Smooth muscle cell (in vitro differentiated cells): ENCODE measurements around the gene WASL. TPM values are rescaled to one million over a fixed set of nuclear protein-coding genes. Genes with fewer than 3 reads are reported as not detected.
"Not testable (repeated sequence)": the region's sequence is repeated elsewhere in the genome, so short reads cannot be mapped to it uniquely, and the experiment has no call there.

Source experiments
- DNase-seq: peaks from one replicate; lab custom pipeline; 2025; ENCODE audit not compliant: unreplicated experiment; lab: John Stamatoyannopoulos, UW
- H2AFZ ChIP-seq: fragments of 200-600 bp; sonication (generic); 2 replicates; pipeline ENCODE4 v1.6.0; 2016; ENCODE audit warnings: antibody characterized with exemption, low read depth, mild to moderate bottlenecking
- H3F3A ChIP-seq: fragments of 200-600 bp; sonication (generic); 2 replicates; pipeline ENCODE4 v1.6.0; 2017; ENCODE audit warnings: antibody characterized with exemption, low read depth
- H3K27ac ChIP-seq: fragments of 200-600 bp; sonication (generic); 2 replicates; pipeline ENCODE4 v1.5.1; 2016; ENCODE audit warnings: low read depth, mild to moderate bottlenecking
- H3K27me3 ChIP-seq: fragments of 200-600 bp; sonication (generic); 2 replicates; pipeline ENCODE4 v1.6.1; 2016; ENCODE audit warnings: low read depth, mild to moderate bottlenecking
- H3K36me3 ChIP-seq: fragments of 200-600 bp; sonication (generic); 2 replicates; pipeline ENCODE4 v1.5.1; 2016; ENCODE audit warnings: low read depth
- H3K4me1 ChIP-seq: fragments of 200-600 bp; sonication (generic); 2 replicates; pipeline ENCODE4 v1.5.1; 2016; ENCODE audit warnings: low read depth
- H3K4me2 ChIP-seq: fragments of 200-600 bp; sonication (generic); 2 replicates; pipeline ENCODE4 v1.6.0; 2016; ENCODE audit warnings: mild to moderate bottlenecking
- H3K4me3 ChIP-seq: fragments of 200-600 bp; sonication (generic); 2 replicates; pipeline ENCODE4 v1.5.1; 2016; ENCODE audit warnings: mild to moderate bottlenecking
- H3K79me2 ChIP-seq: fragments of 200-600 bp; sonication (generic); 2 replicates; pipeline ENCODE4 v1.6.0; 2016; ENCODE audit warnings: low read depth, mild to moderate bottlenecking
- H3K9ac ChIP-seq: fragments of 200-600 bp; sonication (generic); 2 replicates; pipeline ENCODE4 v1.6.0; 2016; ENCODE audit warnings: low read depth
- H3K9me3 ChIP-seq: fragments of 200-600 bp; sonication (generic); replicated peaks from 2 replicates; pipeline ENCODE4 v1.5.1; 2016; ENCODE audit warnings: low read depth
- H4K20me1 ChIP-seq: fragments of 200-600 bp; sonication (generic); 2 replicates; pipeline ENCODE4 v1.6.0; 2016; ENCODE audit warnings: low read depth
- WGBS: methylation state at CpG from one replicate; pipeline ENCODE4 v1.1.7; 2016; ENCODE audit warnings: low lambda C conversion rate; 5-methylcytosine and 5-hydroxymethylcytosine counted together
- polyA plus RNA-seq: library from polyadenylated mRNA; unstranded; fragments of >200 nt; fragmentation: Nextera tagmentation; extraction: Ambion mirVana; gene quantifications from 2 replicates; pipeline ENCODE4 v1.2.1, GENCODE V29; 2016
- total RNA-seq: library from RNA; depleted of rRNA; stranded (reverse); fragments of >200 nt; gene quantifications from 2 replicates; pipeline ENCODE4 v1.2.3, GENCODE V29; 2014
- TF ChIP-seq, protein P1 (sequence below): fragments of 200-600 bp; sonication (generic); IDR thresholded peaks from 2 replicates; pipeline ENCODE4 v1.5.1; 2017; ENCODE audit warnings: borderline replicate concordance, mild to moderate bottlenecking, antibody characterized with exemption; ENCODE audit not compliant: insufficient read depth, poor library complexity, severe bottlenecking

The WASL gene
- total and polyA plus RNA-seq, 2 experiments from 2014 or later: 22.7 to 35.3 TPM

DNA sequence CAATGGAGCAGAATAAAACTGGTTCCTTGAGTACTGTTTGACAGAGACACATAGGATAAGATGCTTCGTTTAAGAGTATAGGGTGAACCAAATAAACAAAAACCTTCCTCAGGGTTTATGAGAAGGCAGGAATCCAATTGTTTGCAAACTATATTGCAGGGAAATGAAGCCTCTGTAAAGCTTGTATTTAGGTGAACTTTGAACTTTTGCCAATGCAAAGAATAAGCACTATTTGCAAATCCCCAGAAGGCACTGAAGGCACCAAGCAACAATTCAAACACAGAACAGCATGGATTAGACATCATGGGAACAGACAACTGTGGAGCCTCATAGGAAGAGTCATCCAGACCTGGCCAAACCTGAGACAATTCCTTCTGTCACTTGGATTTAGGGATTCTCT, 47.1 kb upstream of the WASL start:
- Histone ChIP-seq H3K79me2 (no peaks in the 10 kb centered on the region), H3F3A (no peaks in the 10 kb centered on the region), H3K9me3 (no peaks in the 10 kb centered on the region), H3K4me1 (no peaks in the 10 kb centered on the region), H2AFZ (no peak overlapping the region), H3K4me2 (no peak overlapping the region), H3K9ac (no peak overlapping the region), H3K27me3 (no peaks in the 10 kb centered on the region), H3K27ac (no peak overlapping the region), H4K20me1 (no peaks in the 10 kb centered on the region), H3K4me3 (no peak overlapping the region), H3K36me3 (no peaks in the 10 kb centered on the region)
- DNase-seq: no peak
- TF ChIP-seq, protein P1, sequence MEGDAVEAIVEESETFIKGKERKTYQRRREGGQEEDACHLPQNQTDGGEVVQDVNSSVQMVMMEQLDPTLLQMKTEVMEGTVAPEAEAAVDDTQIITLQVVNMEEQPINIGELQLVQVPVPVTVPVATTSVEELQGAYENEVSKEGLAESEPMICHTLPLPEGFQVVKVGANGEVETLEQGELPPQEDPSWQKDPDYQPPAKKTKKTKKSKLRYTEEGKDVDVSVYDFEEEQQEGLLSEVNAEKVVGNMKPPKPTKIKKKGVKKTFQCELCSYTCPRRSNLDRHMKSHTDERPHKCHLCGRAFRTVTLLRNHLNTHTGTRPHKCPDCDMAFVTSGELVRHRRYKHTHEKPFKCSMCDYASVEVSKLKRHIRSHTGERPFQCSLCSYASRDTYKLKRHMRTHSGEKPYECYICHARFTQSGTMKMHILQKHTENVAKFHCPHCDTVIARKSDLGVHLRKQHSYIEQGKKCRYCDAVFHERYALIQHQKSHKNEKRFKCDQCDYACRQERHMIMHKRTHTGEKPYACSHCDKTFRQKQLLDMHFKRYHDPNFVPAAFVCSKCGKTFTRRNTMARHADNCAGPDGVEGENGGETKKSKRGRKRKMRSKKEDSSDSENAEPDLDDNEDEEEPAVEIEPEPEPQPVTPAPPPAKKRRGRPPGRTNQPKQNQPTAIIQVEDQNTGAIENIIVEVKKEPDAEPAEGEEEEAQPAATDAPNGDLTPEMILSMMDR: no peak
- 80% methylated on average over 1 of the region's 1 CpG for WGBS

DNA sequence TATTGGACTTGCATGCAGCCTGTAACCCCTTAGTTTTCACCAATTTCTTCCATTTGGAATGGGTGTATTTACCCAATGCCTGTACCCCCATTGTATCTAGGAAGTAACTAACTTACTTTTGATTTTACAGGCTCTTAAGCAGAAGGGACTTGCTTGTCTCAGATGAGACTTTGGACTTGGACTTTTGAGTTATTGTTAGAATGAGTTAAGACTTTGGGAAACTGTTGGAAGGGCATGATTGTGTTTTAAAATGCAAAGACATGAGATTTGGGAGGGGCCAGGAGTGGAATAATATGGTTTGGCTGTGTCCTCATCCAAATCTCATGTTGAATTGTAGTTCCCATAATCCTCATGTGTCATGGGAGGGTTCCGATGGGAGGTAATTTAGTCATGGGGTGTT, 46.3 kb upstream of the WASL start:
- H3K4me1 ChIP-seq, H3F3A ChIP-seq, H3K36me3 ChIP-seq, H3K9me3 ChIP-seq, H3K27ac ChIP-seq, H3K79me2 ChIP-seq, H3K4me3 ChIP-seq, DNase-seq, H3K27me3 ChIP-seq, H3K9ac ChIP-seq, H4K20me1 ChIP-seq, H2AFZ ChIP-seq, H3K4me2 ChIP-seq: not testable (repeated sequence)
- 95% methylated on average over 1 of the region's 1 CpG for WGBS

DNA sequence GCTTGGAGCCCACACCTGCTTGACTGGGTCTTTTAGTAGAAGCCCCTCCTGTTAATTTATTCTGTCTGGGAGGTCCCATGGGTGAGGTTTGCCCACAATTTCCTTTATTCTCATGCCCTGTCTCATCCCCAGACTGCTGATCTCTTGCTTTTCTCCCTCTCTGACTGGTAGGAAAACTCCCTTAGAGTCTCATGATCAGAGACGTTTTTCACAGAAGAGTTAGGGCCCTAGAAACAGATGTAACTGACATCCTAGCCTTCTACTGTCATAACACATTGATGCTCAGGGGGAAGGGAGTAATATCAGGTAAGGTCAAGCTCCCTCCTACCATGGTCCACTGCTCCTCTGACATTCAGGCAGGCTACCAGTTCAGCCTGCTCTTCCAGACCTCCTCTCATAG, 43.7 kb upstream of the WASL start:
- Histone ChIP-seq H3K27me3 (no peaks in the 10 kb centered on the region), H3K9me3 (no peaks in the 10 kb centered on the region), H3K9ac (no peak overlapping the region), H3K79me2 (no peaks in the 10 kb centered on the region), H3F3A (no peaks in the 10 kb centered on the region), H2AFZ (no peak overlapping the region), H3K4me1 (no peaks in the 10 kb centered on the region), H3K4me2 (no peak overlapping the region), H4K20me1 (no peaks in the 10 kb centered on the region), H3K4me3 (no peak overlapping the region), H3K27ac (no peak overlapping the region), H3K36me3 (no peaks in the 10 kb centered on the region)
- WGBS: 90% methylated on average over 1 of the region's 1 CpG
- TF ChIP-seq, protein P1: no peak
- no peak for DNase-seq

DNA sequence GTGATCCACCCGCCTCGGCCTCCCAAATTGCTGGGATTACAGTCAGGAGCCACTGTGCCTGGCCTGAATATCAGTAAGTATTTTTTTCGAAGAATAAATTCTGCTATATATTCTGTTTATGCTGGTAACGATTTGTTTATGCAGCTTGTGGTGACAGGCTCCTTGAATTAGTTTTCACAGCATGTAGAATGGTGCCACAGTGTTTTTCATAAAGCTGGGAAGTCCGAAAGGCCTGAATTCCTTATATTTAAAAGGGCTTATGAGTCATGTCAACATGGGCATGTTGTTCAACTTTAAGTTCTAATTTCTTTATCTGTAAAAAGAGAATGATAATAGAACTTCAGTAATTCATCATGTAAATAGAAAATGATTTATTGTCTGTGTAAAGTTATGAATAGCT, 42.2 kb upstream of the WASL start:
- 63% methylated on average over 5 of the region's 5 CpGs for WGBS
- Histone ChIP-seq H3K9me3 (no peaks in the 10 kb centered on the region), H3K36me3 (no peaks in the 10 kb centered on the region), H3F3A (no peaks in the 10 kb centered on the region), H3K9ac (no peak overlapping the region), H3K27me3 (no peaks in the 10 kb centered on the region), H3K4me1 (no peaks in the 10 kb centered on the region), H3K4me3 (no peak overlapping the region), H3K27ac (no peak overlapping the region), H4K20me1 (no peaks in the 10 kb centered on the region), H2AFZ (no peak overlapping the region), H3K79me2 (no peaks in the 10 kb centered on the region), H3K4me2 (no peak overlapping the region)
- DNase-seq: no peak
- TF ChIP-seq, protein P1: no peak
